SH-SY5Y (cell line): ENCODE measurements around the gene MARK3.

Experiments
- GATA2 ChIP-seq: IDR thresholded peaks from 2 replicates; pipeline ENCODE4 v1.6.1; 2011; ENCODE audit warnings: mild to moderate bottlenecking, low read depth, low read length
- GATA3 ChIP-seq: IDR thresholded peaks from 2 replicates; pipeline ENCODE4 v1.6.1; 2011; ENCODE audit warnings: low read depth, mild to moderate bottlenecking, low read length, moderate library complexity

GRCh38 chr14:103544388-103545218 lies 159.4 kb downstream of the MARK3 start:
- TF ChIP-seq GATA2 (no peak), GATA3 (no peak)
